ENCODE results near the gene GTF2A1L.

DNA sequence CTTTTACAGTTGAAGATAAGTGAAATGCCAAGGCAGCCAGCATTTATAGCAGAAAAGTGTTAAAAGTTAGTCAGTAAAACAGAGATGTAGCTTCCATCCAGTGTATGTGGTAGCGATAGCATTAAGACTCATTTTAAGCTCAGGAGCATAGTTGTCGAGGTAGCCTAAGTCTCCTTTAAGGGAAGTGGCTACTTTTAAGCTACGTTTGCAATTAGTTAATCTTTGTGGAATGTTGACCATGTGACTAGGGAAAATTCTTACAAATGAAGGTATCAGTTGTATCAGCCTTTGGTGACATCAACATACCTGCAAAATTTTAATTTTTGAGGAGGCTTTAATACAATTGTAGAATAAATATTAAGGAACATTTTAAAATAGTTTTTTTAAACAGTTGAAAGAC, 76.0 kb downstream of the GTF2A1L start:
- TF ChIP-seq, protein P1, sequence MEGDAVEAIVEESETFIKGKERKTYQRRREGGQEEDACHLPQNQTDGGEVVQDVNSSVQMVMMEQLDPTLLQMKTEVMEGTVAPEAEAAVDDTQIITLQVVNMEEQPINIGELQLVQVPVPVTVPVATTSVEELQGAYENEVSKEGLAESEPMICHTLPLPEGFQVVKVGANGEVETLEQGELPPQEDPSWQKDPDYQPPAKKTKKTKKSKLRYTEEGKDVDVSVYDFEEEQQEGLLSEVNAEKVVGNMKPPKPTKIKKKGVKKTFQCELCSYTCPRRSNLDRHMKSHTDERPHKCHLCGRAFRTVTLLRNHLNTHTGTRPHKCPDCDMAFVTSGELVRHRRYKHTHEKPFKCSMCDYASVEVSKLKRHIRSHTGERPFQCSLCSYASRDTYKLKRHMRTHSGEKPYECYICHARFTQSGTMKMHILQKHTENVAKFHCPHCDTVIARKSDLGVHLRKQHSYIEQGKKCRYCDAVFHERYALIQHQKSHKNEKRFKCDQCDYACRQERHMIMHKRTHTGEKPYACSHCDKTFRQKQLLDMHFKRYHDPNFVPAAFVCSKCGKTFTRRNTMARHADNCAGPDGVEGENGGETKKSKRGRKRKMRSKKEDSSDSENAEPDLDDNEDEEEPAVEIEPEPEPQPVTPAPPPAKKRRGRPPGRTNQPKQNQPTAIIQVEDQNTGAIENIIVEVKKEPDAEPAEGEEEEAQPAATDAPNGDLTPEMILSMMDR (IDR thresholded peaks at IDR 0.05; ENCODE audit: low read depth, low read length, missing input control): no peak
- TF ChIP-seq RAD21 (IDR thresholded peaks at IDR 0.05) (no peak), TAF1 (conservative IDR thresholded peaks at IDR 0.05) (no peak), YY1 (IDR thresholded peaks at IDR 0.05) (no peak), EGR1 (IDR thresholded peaks at IDR 0.05; ENCODE audit: low read depth in 2 of 2) (no peak)
- TF ChIP-seq, protein P2, sequence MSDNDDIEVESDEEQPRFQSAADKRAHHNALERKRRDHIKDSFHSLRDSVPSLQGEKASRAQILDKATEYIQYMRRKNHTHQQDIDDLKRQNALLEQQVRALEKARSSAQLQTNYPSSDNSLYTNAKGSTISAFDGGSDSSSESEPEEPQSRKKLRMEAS (IDR thresholded peaks at IDR 0.05): no peak
- TF ChIP-seq, protein P3, sequence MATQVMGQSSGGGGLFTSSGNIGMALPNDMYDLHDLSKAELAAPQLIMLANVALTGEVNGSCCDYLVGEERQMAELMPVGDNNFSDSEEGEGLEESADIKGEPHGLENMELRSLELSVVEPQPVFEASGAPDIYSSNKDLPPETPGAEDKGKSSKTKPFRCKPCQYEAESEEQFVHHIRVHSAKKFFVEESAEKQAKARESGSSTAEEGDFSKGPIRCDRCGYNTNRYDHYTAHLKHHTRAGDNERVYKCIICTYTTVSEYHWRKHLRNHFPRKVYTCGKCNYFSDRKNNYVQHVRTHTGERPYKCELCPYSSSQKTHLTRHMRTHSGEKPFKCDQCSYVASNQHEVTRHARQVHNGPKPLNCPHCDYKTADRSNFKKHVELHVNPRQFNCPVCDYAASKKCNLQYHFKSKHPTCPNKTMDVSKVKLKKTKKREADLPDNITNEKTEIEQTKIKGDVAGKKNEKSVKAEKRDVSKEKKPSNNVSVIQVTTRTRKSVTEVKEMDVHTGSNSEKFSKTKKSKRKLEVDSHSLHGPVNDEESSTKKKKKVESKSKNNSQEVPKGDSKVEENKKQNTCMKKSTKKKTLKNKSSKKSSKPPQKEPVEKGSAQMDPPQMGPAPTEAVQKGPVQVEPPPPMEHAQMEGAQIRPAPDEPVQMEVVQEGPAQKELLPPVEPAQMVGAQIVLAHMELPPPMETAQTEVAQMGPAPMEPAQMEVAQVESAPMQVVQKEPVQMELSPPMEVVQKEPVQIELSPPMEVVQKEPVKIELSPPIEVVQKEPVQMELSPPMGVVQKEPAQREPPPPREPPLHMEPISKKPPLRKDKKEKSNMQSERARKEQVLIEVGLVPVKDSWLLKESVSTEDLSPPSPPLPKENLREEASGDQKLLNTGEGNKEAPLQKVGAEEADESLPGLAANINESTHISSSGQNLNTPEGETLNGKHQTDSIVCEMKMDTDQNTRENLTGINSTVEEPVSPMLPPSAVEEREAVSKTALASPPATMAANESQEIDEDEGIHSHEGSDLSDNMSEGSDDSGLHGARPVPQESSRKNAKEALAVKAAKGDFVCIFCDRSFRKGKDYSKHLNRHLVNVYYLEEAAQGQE (IDR thresholded peaks at IDR 0.05): no peak
